ENCODE measurements around the gene COQ7.

The COQ7 gene

DNA sequence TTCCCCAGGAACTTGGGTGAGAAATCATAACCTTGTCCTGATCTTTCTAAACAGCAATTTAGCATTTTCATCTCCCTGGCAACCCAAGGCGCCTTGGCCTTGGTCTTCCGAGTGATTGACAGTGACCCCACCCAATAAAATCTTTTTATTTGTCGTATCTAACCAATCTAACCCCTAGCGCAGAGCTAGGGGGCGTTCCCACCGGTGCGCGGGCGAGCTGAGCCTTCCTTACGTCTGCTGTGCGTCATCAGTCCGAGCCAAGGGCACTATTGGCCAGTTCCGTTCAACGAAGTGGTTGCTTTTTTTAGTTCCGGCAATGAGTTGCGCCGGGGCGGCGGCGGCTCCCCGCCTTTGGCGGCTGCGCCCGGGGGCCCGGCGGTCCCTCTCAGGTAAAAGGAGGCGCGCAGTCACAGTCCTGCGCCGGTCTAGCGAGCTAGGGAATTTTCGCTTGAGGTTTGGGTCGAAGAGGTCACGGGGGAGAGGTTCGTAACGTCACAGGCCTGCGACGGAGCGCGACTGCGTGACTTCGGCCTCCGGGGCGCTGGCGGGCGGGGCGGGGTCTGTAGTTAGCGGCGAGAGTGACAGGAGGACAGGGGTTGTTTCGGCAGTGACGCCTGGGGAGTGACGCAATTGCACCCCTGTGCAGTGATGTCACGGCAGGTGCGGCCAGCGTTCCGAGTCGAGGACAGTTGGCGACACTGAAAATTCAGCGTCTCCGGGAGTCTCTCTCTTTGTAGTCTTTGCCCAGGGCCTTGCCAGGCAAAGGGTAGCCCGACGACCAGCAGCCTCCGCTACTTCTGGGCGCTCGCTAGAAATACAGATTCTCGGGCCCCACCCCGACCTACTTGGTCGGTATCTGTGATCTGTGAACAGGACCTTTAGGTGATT is at the start of gene COQ7:
Gene COQ7, plus strand, starts transcription at position 266 of the 888 bp plus-strand sequence. Its CDS starts 51 bp downstream, at position 317.
- DNase-seq = peak; percentile 99

DNA sequence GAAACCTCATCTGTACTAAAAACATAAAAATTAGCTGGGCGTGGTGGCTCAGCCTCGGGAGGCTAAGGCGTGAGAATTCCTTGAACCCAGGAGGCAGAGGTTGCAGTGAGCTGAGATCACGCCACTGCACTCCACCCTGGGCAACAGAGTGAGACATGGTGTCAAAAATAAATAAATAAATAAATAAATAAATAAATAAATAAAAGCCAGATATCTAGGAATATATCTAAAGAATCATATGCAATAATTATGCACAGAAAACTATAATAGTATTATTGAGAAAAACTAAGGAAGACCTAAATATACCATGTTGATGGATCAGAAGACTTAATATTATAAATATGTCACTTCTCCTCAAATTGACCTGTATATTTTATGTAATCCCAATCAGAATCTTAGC is 46.7 kb upstream of the COQ7 start:
- no peak for DNase-seq

DNA sequence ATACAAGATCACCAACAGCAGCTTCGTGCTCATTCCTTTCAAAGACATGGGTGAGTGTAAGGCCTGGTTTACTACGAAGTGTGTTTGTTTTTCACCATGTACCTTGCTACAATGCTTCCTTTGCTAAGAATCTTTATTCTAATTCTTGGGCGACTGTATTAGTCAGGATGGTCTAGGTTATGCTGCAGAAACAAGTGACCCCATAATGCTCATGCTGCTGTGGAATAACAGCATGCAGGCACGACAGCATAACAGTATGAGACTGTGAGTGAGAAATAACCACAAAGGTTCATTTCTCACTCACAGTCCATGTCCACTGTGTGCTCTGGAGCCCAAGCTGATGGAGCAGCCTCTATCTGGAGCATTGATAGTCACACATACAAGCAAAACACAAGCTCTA is 45.7 kb upstream of the COQ7 start:
- DNase-seq = no peak

DNA sequence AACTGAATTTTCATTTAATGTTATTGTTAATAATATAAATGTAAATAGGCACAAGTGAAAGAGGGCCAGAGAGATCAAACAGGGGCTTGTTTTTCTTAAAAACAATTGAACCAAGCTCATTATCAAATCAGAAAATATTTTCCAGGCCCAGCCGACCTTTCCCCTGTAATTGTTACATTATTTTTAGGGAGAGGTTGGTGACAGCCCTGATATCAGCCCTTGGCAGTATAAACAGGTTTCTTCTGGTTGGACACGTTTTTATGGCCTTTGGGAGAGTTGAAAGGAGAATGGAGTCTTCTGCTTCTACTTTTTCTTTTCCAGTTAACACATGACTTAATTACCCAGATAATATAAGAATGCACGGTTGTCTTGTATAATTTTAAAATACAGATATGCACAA is 40.0 kb upstream of the COQ7 start:
- no peak for DNase-seq

DNA sequence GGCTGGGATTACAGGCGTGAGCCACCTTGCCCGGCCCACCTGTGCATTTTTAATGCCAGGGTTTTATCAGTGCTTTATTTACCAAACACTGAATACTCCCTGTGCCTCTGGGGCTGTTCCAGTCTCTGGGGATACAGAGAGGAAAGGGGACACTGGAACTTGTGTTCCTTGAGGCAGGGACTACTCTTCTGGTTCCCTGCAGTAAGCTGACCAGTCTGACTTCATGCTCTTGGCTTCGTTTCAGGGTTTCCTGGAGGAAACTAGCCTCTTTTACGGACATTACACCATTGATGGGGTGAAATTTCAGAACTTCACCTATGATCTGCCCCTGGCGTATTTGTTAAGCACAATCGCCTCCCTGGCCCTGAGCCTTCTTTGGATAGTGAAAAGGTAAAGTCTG is 37.4 kb upstream of the COQ7 start:
- no peak for DNase-seq

DNA sequence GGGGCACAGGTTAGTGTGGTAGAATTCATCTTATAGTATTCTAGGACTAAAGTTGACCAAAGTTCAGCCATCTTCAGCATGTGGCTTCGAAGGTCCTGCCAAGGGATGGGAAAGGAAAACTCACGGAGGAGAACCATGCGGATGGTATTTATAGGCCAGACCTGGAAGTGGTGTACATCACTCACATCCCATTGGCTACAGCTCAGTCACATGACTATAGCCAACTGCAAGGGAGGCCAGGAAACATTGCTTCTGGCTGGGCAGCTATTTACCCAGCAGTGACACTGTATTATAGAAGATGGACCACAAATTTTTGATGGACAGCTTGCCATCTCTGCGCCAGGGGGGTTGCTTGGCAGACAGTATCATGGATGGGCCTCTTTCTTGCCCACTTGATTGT is 35.7 kb upstream of the COQ7 start:
- DNase-seq = no peak

DNA sequence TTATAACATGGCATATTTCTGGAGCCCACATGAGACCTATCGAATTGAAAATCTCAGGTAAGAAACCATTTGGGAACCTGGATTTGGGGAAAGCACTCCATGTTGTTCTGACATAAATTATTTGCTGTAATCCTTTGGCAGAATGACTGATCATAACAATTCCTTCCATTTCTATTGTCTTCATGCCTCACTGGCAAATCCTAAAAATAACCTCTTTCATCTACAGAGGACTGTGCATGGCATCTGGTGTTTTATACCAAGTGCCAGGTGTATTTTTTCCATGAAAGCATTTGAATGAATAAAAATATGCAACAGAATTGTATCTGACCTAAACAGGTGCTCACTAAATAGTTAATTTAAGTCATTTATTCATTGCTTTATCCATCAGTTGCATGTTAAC is 33.7 kb upstream of the COQ7 start:
- DNase-seq = no peak

DNA sequence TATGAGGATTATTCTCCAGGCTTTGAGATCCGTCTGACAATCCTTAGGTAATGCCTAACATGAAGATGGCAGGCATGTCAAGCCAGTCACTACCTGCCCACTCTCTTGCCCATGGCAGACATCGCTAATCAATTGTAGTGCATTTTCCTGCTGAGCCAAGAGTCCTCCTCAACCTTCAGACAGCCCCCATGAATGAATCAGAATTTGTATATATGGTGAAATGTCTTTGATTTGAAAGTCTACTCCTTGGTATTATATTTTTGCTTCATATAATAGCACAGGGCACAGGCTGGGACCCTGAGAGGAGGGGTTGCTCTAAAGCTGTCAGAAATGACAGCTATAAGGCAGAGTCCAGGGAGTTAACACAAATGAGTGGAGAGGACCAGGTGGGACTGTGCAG is 27.0 kb upstream of the COQ7 start:
- DNase-seq = no peak

DNA sequence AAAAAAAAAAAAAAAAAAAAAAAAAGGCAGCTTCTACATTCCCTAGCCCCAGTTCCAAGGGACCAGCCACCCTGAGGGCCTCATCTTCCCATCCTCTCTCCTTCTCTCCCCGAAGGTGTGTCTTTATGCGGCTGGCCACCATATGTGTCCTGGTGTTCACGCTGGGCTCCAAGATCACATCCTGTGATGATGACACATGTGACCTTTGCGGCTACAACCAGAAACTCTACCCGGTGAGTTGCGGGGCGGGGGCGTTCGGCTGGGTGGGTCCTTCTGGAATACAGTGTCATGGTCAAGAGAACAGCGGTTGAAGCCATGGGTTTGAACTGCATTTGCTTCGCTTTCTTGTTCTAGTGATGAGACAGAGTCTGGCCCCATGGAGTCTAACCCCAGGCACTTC is 22.6 kb upstream of the COQ7 start:
- no peak for DNase-seq

DNA sequence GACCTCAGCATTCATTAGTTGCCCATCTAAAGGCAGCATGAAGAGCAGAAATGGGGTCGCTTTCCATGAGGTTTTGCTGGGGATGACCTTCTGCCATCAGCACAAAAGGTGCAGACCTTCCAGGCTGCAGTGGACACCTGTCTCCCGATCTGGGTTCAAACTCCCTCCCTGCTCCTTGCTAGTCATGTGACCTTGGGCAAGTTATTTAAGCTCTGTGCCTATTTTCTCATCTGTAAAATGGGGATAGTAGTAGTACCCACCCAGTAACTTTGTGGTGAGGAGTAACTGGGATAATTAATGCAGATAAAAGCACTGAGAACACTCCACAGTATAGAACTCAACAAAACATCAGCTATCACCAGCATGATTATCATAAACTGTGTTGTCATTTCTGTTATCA is 21.4 kb upstream of the COQ7 start:
- no peak for DNase-seq

DNA sequence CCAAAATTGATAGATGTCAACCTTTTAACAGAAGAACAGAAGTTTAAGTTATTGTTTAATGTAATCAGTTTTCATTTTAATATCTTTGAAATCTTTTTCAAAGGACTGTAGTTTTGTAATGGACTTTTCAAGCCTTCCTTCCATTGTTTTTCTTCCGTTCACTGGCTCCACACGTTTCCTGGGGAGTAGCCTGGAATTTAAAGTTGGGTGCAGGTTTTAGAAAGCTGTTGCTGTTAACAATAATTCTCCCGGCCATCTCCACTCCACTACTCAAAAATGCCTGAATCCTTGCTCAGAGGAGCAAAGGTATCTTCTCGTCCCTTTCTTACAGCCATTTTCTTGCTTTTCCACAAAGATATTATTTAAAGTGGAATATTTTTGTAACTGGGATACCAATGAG is 4.7 kb upstream of the COQ7 start:
- no peak for DNase-seq

DNA sequence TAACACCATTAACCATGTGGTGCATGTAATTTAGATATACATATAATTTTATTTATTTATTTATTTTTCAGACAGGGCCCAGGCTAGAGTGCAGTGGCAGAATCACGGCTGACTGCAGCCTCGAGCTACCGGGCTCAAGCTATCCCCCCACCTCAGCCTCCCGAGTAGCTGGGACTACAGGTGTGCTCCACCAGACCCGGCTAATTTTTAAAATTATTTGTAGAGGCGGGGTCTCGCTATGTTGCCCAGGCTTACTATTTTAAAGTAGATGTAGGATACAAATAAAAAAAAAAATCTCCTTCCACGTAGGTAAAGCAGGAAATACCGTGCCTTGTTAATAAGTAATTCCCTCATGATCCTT is 446 bp upstream of the COQ7 start:
- DNase-seq = no peak

DNA sequence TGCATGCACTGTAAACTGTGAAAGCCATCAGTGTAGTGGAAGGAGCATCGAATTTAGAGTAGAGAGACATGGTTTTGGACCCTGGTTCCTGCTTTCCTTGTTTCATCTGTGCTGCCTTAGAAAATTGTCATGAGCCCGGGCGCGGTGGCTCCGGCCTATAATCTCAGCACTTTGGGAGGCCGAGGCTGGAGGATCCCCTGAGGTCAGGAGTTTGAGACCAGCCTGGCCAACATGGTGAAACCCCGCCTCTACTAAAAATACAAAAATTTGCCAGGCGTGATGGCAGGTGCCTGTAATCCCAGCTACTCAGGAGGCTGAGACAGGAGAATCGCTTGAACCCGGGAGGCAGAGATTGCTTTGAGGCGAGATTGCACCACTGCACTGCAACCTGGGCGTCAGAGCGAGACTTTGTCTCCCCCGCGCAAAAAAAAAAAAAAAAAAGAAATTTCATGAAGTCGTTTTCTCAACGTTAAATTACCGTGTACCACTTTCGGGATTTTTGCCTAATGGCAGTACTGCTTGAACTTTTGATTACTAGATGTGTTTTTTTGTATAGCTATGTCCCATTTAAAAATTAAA is 912 bp downstream of the COQ7 start:
- no peak for DNase-seq

DNA sequence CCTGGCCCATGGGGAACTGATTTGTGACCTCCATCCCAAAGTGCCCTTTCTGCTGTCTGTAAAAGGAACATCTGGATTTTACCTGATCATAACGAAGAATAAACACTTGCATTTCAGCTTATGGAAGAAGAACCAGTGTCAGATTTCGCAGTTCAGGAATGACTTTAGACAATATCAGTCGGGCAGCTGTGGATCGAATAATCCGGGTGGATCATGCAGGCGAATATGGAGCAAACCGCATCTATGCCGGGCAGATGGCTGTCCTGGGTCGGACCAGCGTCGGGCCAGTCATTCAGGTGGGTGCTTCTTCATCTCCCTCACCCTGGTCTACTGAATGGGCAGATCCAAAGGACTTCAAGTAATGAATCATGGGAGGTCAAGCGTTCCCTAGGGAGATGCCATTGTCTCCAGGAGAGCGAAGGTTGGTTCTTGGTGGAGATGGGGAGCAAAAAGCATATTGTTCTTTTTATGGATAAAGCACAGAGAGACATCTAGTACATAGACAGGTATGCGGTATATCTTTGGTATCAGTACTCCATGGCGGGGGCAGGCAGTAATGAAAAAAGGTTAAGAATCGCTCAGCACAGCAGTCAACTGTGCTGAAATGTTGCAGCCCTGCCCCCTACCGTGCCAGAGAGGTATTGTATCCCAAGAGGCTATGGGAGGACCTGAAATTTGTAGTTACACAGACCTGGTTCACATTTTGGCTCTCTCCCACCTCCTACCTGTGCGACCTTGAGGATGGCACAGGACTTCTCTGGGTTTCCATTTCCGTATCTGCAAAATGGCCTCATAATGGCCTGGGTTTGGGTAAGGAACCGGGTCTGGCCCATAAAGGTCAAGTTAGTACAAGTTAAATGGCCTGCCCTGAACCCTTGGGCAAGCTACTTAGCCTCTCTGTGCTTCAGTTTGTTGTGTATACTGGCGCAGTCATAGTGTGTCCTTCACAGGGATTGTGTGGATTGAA is 4.7 kb downstream of the COQ7 start:
- peak; percentile 75 for DNase-seq

DNA sequence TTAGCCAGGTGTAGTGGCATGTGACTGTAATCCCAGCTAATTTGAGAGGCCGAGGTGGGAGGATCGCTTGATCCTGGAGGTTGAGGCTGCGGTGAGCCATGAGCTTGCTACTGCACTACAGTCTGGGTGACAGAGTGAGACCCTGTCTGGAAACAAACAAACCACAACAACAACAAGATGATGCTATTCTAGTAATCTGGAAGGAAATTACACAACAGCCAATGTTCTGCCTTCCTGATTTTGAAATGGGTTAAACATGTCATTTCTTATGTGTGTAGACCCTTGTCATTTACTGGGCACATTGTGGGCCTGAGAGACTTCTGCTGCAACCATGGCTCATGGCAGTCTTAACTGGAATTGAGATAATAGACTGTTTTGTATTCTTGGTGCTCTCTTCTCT is 5.9 kb downstream of the COQ7 start:
- DNase-seq = no peak

DNA sequence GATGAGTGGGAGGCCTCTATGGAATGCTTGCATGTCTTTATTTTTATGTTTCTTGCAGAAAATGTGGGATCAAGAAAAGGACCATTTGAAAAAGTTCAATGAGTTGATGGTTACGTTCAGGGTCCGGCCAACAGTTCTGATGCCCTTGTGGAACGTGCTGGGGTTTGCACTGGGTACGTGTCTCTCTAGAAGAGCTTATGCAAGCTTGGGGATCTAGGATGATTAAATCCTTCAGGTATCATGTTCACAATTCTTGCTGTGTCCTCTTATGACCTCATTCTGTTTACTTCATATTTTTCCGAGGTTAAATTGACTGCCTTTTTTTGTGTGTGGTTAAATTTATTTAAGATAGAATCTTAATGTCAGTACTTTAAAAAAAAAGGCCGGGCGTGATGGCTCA is 6.4 kb downstream of the COQ7 start:
- DNase-seq = no peak

DNA sequence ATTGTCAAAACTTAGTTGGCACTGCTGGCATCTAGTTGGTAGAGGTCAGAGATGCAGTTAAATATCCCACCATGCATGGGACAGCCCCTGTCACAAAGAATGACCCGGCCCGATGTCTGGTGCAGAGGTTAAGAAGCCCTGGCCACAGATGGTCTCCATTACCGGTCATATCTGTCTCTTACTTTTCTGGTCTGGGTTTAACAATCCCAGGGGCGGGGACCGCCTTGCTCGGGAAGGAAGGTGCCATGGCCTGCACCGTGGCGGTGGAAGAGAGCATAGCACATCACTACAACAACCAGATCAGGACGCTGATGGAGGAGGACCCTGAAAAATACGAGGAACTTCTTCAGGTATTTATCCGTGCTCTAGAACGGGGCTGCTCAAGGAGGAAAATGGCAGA is 8.1 kb downstream of the COQ7 start:
- DNase-seq = no peak

DNA sequence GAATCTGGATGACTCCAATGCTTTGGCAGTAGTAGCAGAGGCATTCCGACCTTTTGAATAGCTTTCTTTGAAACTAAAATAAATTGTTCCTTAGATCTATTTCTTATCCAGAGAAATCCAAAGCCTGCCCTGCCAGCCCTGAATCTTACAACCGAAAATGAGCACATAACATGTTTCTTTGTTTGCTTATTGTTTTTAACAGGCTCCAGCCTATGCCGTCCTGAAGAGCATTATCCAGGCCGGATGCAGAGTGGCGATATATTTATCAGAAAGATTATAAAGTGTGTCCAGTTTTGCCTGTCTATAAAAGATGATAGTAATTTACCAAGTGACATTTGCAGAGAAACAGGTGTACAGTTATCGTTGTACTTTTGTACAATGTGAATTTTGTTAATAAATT is 10.5 kb downstream of the COQ7 start:
- DNase-seq = no peak

DNA sequence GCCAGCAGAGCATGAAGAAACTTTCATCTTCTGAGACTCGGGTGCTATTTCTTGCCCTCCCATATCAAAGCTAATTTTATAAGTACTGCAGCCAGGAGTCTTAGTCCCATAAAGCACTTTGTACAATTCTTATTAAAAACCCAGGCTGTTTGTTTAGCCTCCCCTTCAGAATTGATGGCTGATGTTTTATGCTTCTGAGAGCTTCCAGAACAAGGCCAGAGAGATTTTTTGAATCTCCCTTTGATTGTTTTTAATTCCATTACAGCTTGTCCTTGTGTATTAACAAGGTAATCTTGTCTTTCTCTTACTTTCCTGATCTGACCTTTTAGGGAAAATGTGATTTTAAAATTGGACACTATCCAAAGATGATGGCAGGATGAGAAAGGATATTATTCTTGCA is 16.3 kb downstream of the COQ7 start:
- DNase-seq = no peak

DNA sequence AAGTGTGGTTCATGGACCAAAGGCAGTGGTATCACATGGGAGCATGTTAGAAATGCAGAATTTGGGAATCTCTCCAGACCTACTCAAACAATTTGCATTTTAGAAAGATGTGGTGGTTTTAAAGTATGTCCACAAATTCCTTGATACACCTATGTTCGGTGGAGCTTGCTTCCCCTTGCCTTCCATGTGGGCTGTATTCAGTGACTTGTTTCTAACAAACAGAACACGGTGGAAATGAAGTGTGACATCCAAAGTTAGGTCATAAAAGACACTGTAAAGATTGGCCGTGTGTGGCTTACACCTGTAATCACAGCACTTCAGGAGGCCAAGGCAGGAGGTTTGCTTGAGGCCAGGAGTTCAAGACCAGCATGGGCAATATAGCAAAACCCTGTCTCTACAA is 16.7 kb downstream of the COQ7 start:
- DNase-seq = no peak

DNA sequence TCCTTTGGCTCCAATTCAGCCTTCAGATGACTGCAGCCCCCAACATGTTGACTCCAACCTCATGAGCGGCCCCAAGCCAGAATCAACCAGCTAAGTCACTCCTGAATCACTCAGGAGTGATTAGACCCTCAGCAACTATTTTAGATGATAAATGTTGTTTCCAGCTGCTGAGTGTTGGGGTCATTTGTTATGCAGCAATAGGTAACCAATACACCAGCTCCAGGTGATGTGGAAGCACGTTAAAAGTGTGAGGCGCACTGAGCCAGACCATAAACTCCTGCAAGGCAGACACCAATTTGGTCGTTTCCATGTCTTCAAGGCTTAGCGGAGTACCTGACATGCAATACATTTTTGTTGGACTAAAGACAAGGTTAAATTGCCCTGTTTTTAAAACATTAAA is 17.5 kb downstream of the COQ7 start:
- no peak for DNase-seq

DNA sequence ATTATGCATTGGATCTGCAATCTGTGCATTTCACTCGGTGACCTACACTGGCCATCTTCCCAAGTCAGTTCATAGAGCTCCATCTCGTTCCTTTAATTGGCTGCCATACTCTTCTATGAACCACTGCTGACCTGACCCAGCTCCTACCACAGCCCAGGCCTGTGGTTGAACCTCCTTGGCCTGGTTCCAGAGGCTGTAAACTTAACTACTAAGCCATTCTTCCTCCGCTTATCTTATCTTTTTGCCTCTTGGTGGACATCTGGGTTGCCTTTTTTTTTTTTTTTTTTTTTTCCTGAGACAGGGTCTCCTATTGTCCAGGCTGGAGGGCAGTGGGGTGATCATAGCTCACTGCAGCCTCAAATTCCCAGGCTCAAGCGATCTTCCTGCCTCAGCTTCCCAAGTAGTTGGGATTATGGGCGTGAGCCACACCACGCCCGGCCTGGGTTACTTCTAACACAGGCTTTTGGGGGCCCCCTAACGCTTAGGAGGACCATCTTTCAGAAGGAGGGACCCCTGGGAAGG is 18.3 kb downstream of the COQ7 start:
- DNase-seq = no peak

All from stimulated activated CD4-positive, alpha-beta T cell treated with anti-CD3 and anti-CD28 coated beads, Interleukin-15, amount 100 ng/mL, for 24 hours (primary cell).